HG03565 (cell line): Measurements from ENCODE around the gene PLXNB3.
"Not testable (repeated sequence)": the region's sequence is repeated elsewhere in the genome, so short reads cannot be mapped to it uniquely, and the experiment has no call there.

Experiments
- ATAC-seq: cut with Tn5 transposase; IDR thresholded peaks from one replicate; pipeline ENCODE4 v1.9.1; 2021; ENCODE audit warnings: mild to moderate bottlenecking, moderate library complexity; ENCODE audit not compliant: unreplicated experiment

PLXNB3 gene

DNA sequence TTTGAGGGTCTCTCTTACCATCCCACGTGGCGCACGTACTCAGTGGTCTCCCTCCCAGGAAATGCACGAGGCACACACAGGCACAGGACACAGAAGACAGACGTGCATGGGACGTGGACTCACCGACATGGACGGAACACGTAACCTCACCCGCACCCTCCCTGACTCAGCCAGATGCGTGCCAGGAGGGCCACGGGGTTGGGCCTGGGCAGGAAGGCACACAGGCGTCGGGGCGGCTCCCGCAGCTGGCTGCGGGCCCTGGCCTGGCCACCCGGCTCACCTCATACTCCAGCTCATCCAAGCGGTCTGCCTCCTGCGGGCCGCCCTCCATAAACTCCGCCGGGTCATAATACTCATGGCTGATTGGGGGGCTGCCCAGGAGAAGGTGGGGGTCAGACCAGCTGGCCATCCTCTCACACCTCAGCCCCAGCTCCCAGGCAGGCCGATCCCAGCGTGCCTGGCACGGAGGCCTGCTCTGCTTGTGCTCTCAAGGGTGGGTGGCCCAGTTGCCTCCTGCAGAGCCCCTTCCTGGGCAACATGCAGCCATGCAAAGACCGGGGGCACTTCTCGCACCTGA is 43.0 kb downstream of the PLXNB3 start:
- ATAC-seq: no peak

DNA sequence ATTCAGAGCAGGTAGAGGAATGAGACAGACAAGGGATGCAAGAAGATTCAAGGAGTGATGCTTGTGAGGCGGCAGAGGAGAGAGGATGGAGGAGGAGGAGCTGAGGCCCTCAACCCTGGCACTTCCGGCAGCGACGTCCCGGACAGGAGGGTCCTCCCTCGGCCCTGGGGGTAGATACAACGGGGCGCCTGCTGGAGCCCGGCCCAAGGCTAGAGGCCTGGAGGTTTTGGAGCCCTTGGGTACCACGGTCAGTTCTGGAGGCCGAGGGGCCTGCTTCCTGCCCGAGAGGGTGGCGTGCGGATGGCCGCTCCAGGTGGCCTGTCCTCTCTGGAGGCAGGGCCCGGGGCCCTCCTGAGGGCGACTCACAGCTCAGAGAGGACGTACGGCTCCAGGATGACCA is 43.9 kb downstream of the PLXNB3 start:
- ATAC-seq: no peak

DNA sequence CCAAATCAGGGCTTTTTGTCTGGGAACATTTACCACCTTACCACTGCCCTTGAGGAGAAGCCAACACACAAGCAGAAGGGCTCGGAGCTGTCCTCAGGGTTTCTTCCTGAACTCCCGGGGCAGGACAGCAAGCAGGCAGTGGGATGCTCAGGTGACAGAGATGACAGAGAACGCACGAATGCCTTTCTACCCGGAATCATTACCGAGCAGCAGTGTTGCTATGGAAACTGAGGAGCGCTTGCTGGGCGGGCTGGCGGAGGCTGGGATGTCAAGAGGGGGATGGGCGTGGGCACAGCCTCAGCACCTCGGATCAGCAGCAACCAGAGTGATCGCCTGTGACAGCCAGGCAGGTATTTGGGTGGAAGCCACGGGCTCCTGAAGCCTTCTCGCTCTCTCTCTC is 48.2 kb downstream of the PLXNB3 start:
- ATAC-seq: no peak

DNA sequence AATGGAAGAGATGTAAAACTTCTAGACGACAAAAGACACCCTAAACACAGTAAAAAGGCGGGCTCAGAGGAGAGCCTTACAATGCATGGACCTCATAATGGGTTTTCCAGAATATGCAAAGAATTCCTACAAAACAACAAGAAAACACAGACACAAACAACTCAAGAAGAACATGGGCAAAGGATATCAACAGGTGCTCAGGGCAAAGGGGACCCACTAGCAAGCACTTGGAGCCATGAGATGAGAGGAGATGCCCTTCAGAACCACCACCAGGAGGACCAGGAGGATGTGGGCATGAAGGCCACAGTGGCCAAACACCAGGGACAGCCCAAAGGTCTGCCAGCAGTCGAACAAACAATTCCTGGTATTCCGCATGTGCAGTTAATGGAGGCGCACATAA is 49.1 kb downstream of the PLXNB3 start:
- no peak for ATAC-seq

DNA sequence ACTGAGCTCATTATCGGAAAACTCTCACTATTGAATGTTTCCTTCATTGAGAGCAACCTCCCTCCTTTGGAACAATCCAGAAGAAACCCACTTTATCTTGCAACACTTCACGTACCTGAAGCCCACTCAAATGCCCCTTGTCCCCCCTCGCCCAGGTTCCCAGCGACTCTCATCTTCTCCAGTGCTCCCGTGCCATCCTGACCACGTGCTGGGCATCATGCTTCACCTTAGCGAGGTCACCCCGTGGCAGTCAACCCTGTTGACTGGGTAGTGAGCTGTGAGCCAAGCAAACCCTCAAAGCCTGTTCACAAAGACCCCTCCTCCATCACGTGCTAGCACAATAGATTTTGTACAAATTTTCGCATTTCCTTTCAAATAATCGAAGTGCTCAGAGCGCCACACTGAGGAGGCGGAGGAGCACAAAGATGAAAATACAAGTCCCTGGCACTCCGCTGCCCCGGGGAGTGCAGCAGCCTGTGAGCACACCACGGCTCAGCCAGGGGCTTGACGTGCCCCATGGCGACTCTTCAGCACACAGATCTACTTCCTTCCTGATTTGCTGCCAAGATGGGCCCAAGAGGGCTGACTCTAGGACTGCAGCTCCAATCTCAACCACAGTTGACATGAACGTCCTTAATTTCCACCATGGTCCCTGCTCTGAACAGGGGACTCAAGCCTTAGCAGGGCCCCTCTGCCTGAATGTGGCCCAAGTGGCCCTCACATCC is 50.7 kb downstream of the PLXNB3 start:
- ATAC-seq: no peak

DNA sequence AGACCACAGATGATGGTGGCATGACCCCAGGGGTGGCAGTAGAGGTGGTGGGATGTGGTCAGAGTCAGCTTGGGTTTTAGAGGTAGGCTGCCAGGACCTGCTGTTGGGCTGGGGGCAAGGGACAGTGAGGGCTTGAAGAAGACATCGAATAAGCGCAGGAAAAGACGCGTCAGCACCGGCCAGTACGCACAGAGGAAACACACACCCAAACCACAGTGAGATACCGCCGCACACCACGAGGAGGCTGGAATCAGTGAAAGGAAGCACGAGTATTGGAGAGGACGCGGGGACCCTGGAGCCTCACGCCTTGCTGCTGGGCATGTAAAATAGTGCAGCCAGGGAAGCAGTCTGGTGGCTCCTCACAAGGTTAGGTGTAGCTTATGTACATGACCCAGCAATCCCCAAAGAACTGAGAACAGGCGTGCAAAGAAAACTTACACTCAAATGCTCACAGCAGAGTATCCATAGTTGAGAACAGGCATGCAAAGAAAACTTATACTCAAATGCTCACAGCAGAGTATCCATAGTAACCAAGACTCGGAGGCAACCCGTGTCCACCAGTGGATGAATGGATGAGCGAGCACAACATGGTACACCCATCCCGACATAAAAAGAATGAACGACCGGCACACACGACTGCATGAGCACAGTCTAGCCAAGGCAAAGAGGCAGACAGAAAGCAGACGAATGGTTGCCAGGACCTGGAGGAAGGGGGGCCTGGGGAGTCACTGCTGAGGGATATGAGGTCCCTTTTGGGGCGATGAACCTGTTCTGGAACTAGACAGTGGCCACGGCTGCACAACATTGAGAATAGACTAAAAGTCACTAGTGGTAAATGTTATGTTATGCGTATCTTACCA is 53.0 kb downstream of the PLXNB3 start:
- ATAC-seq: no peak

DNA sequence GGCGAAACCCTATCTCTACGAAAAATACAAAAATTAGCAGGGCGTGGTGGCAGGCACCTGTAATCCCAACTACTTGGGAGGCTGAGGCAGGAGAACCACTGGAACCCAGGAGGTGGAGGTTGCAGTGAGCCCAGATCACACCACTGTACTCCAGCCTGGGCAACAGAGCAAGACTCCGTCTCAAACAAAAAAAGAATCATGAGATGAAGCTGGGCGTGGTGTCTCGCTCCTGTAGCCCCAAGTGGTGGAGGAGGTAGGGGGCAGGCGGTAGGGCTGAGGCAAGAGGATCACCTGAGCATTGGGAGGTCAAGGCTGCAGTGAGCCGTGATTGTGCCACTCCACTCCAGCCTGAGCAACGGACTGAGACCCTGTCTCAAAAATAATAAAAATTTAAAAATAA is 54.0 kb downstream of the PLXNB3 start:
- ATAC-seq: not testable (repeated sequence)

DNA sequence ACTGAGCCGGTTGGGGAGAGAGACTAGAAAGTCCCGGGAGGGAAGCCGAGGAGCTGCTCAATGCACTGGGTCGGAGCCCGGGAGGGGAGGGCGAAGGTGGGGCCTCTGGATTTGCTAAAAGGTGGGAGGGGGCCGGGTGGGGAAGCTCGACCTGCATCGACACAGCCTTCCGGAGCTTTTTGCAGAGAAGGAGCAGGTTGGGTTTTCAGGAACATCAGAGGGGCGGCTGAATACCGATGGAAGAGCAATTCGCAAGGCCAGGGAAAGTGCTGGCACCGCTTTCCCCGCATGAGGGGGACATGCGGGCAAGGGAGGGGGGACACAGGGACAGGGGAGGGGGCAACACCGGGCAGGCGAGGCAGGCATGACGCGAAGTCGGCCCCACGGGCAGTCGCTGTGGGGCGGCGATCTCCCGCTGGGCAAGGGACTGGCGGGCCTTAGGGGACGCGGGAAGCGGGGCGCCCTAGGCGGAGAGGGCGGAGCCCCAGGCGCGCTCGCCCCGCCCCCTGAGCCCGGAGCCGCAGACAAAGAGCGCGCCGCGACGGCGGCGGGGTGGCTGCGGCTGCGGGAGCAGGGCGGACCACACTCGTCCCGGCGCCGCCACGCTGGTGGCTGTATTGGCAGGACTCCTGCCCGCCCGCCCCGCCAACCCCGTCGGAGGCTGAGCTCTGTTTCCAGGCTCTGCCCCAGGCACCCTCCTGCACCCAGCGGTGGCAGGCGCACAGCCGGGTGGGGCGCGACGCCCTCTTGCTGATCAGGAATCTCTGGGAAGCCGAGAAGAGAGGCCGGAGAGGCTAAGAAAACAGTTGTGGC is 54.7 kb downstream of the PLXNB3 start:
- no peak for ATAC-seq

DNA sequence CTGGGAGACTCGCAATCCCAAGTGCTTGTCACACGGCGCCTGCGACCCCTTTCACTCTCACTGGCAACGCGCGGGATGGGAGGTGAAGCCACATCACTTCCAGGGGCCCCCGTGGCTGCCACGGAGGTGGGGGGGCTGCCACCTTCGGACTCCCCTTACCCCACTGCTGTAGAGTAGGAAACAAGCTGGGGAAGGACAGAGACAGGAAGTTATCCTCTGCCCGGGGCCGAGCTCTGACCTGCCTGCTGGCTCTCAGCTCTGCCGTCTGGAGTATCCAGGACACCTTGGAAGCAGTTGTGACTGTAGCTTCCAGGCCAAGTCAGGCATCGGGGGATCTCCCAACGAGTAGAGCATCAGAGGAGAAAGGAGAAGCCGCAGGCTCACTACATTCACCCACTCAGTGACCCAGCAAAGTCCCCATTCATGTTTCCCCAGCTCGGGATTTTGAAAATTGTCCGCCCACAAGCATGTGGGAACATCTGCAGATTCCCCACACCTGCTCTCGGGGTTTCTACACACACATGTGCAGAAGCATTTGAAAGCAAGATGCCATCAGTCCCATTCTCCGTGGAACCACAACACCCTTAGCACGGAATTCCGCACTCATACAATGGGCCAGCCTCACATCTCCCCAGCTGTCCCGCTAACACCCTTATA is 55.5 kb downstream of the PLXNB3 start:
- no peak for ATAC-seq

DNA sequence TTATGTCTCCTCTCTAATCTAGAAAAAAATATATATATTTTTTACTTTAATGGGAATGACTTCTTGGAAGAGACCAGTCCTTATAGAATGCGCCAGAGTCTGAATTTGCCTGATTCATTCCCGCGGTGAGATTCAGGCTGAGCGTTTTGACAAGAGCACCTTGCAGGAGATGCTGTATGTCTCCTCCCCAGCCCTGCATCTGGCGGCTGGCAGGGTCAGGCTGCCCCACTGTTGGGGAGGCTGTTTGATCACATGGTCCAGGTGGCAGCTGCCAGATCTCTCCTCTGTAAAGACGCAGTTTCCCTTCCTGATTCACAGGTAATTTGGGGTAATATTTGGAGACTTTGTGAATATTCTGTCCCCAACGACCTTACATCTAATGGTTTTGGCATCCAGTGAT is 56.6 kb downstream of the PLXNB3 start:
- no peak for ATAC-seq

DNA sequence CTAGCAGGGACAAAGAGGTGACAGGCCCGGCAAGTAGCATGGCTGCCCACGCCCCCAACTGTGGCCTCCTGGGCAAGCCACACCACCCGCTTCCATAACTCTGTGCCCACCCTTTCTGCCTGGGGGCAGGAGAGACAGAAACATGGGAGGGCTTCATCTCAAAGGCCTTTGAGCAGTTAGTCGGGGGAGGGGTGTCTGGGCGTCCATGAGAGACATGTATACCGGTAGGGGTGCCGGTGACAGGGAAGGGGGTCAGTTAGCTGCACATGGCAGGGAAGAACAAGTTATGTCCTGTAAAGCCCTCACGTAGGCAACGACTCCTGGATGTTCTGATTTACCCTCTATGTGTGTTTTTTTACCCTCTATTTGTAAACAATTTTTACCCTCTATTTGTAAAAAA is 57.0 kb downstream of the PLXNB3 start:
- ATAC-seq: no peak

DNA sequence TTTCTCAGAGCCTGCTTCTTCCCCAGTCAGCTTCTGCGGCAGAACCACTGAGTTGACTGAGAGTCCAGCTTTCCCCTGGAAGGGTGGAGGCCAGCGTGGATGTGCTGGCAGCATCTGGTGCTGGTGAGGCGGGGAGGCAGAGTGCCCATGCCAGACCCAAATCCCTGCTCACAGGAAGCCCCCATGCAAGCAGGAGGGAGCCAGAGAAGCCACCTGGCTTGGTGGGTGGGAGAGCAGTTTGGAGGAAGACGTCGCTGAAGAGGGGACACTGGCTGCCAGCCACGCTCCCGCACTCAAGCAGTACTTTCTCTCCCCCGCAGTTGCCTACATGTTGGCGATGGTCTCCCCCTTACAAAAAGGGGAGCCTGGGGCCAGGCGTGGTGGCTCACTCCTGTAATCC is 60.3 kb downstream of the PLXNB3 start:
- no peak for ATAC-seq

DNA sequence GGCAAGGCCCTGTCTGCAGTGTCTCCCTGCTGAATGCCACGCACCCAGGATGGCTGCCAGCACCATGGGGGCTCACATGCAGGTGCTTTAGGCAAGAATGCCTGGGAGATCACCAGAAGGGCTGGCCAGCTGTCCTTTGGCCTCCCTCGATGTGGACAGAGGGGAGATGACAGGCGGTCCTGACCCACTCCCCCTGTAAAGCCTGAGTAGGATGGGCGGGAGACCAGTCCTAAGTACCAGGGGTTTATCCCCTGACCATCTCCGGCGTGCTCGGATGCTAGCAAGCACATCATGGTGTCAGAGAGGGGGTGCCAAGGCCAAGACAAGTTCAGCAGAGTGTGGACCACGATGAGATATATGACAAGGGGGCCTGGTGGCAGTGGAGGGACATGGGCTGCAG is 61.0 kb downstream of the PLXNB3 start:
- no peak for ATAC-seq
